PC-9 (cell line): ENCODE results near the gene HLCS.

Experiments
- CTCF ChIP-seq: fragments of 200-600 bp; sonication (generic); conservative IDR thresholded peaks from 2 replicates; pipeline ENCODE4 v1.6.1; 2017; ENCODE audit warnings: mixed run types, antibody characterized with exemption, mild to moderate bottlenecking, moderate library complexity
- EZH2 ChIP-seq: fragments of 200-600 bp; sonication (generic); IDR thresholded peaks from 2 replicates; pipeline ENCODE4 v1.8.0; 2017; ENCODE audit warnings: antibody characterized with exemption, low read depth

- TF ChIP-seq CTCF, result no peak
- TF ChIP-seq EZH2, result no peak
Observed at GRCh38 chr21:36835383-36835795, 131.1 kb downstream of the HLCS start.
